GM12892 (cell line): ENCODE results near the gene ESR1.

Source experiments
- DNase-seq: peaks from one replicate; pipeline ENCODE4 v3.0.0; 2011; ENCODE audit not compliant: insufficient read length
- FAIRE-seq: peaks from 2 replicates; lab custom pipeline; 2011; peaks lifted over from hg19 to GRCh38; lab: Jason Lieb, UNC
- POLR2A ChIP-seq: IDR thresholded peaks from 2 replicates; pipeline ENCODE4 v1.6.1; 2011; ENCODE audit warnings: low read depth, low read length, control low read depth
- POLR2AphosphoS5 ChIP-seq: IDR thresholded peaks from 2 replicates; pipeline ENCODE4 v1.6.1; 2011; ENCODE audit warnings: low read depth, low read length, control low read depth
- TAF1 ChIP-seq: IDR thresholded peaks from 2 replicates; pipeline ENCODE4 v1.6.1; 2011; ENCODE audit warnings: low read depth, mild to moderate bottlenecking, control low read depth, low read length, borderline replicate concordance

The ESR1 gene

GRCh38 chr6:151796842-151797530 lies 10.5 kb upstream of the ESR1 start:
- FAIRE-seq, result no peak
- TF ChIP-seq POLR2A, result no peak
- TF ChIP-seq POLR2AphosphoS5, result no peak
- TF ChIP-seq TAF1, result no peak
- no peak for DNase-seq

GRCh38 chr6:151803743-151804142 lies 3.7 kb upstream of the ESR1 start:
- TF ChIP-seq TAF1 (no peak), POLR2AphosphoS5 (no peak), POLR2A (no peak)
- DNase-seq (no peak), FAIRE-seq (no peak)

- FAIRE-seq (no peak), DNase-seq (no peak)
- TF ChIP-seq POLR2A (no peak), TAF1 (no peak), POLR2AphosphoS5 (no peak)
These were observed 2.7 kb upstream of the ESR1 start for GRCh38 chr6:151804585-151805285.

GRCh38 chr6:151805286-151805840 lies 2.1 kb upstream of the ESR1 start:
- FAIRE-seq, result no peak
- no peak for DNase-seq
- TF ChIP-seq TAF1 (no peak), POLR2AphosphoS5 (no peak), POLR2A (no peak)

DNA sequence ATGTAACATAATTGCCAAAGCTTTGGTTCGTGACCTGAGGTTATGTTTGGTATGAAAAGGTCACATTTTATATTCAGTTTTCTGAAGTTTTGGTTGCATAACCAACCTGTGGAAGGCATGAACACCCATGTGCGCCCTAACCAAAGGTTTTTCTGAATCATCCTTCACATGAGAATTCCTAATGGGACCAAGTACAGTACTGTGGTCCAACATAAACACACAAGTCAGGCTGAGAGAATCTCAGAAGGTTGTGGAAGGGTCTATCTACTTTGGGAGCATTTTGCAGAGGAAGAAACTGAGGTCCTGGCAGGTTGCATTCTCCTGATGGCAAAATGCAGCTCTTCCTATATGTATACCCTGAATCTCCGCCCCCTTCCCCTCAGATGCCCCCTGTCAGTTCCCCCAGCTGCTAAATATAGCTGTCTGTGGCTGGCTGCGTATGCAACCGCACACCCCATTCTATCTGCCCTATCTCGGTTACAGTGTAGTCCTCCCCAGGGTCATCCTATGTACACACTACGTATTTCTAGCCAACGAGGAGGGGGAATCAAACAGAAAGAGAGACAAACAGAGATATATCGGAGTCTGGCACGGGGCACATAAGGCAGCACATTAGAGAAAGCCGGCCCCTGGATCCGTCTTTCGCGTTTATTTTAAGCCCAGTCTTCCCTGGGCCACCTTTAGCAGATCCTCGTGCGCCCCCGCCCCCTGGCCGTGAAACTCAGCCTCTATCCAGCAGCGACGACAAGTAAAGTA lies 547 bp upstream of the ESR1 start:
- FAIRE-seq (no peak), DNase-seq (no peak)
- no peak for TF ChIP-seq TAF1
- TF ChIP-seq POLR2AphosphoS5, result no peak
- TF ChIP-seq POLR2A, result no peak

DNA sequence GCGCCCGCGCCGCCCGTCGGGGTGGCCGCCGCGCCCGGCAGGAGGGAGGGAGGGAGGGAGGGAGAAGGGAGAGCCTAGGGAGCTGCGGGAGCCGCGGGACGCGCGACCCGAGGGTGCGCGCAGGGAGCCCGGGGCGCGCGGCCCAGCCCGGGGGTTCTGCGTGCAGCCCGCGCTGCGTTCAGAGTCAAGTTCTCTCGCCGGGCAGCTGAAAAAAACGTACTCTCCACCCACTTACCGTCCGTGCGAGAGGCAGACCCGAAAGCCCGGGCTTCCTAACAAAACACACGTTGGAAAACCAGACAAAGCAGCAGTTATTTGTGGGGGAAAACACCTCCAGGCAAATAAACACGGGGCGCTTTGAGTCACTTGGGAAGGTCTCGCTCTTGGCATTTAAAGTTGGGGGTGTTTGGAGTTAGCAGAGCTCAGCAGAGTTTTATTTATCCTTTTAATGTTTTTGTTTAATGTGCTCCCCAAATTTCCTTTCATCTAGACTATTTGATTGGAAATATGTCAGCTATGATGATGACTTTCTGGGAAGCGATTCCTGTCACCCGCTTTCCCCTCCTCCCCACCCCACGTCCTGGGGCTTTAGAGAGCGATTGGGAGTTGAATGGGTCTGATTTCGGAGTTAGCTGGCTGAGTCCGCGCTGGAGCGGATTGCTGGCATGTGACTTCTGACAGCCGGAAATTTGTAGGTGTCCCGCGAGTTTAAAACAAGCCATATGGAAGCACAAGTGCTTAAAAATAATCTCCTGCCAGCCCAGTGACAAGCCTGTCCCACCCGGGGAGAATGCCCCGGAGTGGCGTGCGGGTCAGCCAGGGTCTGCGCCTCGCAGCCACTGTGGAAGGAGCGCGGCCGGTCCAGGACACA lies 1.1 kb downstream of the ESR1 start:
- FAIRE-seq (no peak), DNase-seq (no peak)
- TF ChIP-seq POLR2AphosphoS5 (no peak), POLR2A (no peak), TAF1 (no peak)

GRCh38 chr6:151811081-151811480 lies 3.6 kb downstream of the ESR1 start:
- no peak for FAIRE-seq
- DNase-seq, result no peak
- TF ChIP-seq POLR2A (no peak), TAF1 (no peak), POLR2AphosphoS5 (no peak)

DNA sequence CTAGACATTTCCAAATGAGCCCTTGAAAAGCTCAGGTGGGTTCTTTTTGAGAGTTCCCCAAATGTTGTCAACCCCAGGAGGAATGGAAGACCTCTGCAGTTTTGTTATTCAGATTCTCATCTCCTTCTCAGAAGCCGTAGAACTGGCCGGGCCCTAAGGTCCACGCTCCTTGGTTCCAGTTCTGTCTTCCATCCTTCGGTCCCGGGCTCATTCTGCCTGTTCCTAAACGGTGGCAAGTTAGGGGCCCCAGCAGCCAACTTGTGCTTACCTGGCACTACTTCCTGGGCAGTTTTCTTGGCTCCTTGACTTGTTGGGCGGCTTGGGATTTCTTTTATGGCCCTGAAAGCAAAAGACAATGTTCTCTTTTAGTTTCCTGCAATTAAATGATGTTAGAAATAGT lies 6.4 kb downstream of the ESR1 start:
- DNase-seq (no peak), FAIRE-seq (no peak)
- TF ChIP-seq POLR2A (no peak), TAF1 (no peak), POLR2AphosphoS5 (no peak)

- FAIRE-seq (no peak), DNase-seq (no peak)
- TF ChIP-seq POLR2AphosphoS5 (no peak), TAF1 (no peak), POLR2A (no peak)
These were observed 7.1 kb downstream of the ESR1 start for GRCh38 chr6:151814614-151815013.

GRCh38 chr6:151822252-151823111 lies 15.0 kb downstream of the ESR1 start:
- DNase-seq (no peak), FAIRE-seq (no peak)
- no peak for TF ChIP-seq TAF1
- TF ChIP-seq POLR2AphosphoS5, result no peak
- no peak for TF ChIP-seq POLR2A
